ENCODE data around the gene JAZF1. TPM values are rescaled to one million over a fixed set of nuclear protein-coding genes. Genes with fewer than 3 reads are reported as not detected.

The JAZF1 gene
- total and polyA plus RNA-seq, 9 of the 15 experiments (the other 6 are each of a cell fraction or from before 2014, with no cell fraction given): 0.04 to 0.64 (median 0.11) TPM; not detected in 3

DNA sequence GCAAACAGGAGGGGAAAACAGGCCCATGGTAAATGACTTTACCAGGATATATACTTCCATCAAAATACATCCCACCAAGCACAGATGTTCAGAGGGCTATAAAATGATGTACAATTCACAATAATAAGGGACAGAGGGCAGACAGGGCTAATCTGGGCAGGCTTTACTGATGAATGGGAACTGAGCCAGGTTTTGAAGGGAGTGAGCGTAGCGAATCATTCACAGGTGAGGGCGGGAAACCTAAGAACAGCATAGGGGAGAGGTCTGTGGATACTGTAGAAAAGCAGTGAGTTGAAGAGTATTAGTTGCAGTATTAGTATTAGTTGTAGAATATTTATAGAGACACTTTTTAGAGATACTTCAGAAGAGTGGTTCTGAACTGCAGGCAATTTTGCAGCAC lies 180.8 kb downstream of the JAZF1 start:
- Histone ChIP-seq H3K36me3 (ENCODE audit: control insufficient read depth, insufficient read depth, low read length) (no peaks in the 10 kb centered on the region), H3K27ac (ENCODE audit: extremely low read depth, low read depth, low read length) (no peak overlapping the region), H4K20me1 (replicated peaks; ENCODE audit: control insufficient read depth, insufficient read depth, low read length) (no peaks in the 10 kb centered on the region), H3K4me1 (replicated peaks in 1 of 2; ENCODE audit: control insufficient read depth in 2 of 2, insufficient read depth in 2 of 2, low read length in 2 of 2) (no peaks in the 10 kb centered on the region), H3K9me3 (replicated peaks; ENCODE audit: control insufficient read depth, insufficient read depth, low read depth, low read length) (no peaks in the 10 kb centered on the region), H3K4me2 (ENCODE audit: insufficient read depth, low read length) (no peak overlapping the region), H2AFZ (ENCODE audit: low read depth, low read length) (no peak overlapping the region), H3K9me1 (ENCODE audit: control insufficient read depth, insufficient read depth, low read length) (no peaks in the 10 kb centered on the region), H3K27me3 (ENCODE audit: control insufficient read depth in 2 of 2, insufficient read depth in 2 of 2, low read length in 2 of 2) (peaks cover 5 to 13% of the 10 kb centered on the region in 2 experiments; a peak in 2 of 5 replicates), H3K4me3 (no peak overlapping the region), H3K9ac (ENCODE audit: insufficient read depth in 1 of 2, low read depth in 2 of 2, low read length in 2 of 2) (no peak overlapping the region), H3K79me2 (ENCODE audit: control insufficient read depth, insufficient read depth, low read length) (no peaks in the 10 kb centered on the region)
- ATAC-seq (no peak), FAIRE-seq (no peak), DNase-seq (ENCODE audit: extremely low read depth in 1 of 4, low spot score in 3 of 4) (no peak)
- intact Hi-C loops (cut with micrococcal nuclease) (no loop called here), in situ Hi-C loops (cut with MboI) (no loop called here)
- no peak for TF ChIP-seq E2F6 (IDR thresholded peaks at IDR 0.05; ENCODE audit: borderline replicate concordance in 1 of 2, extremely low read depth in 1 of 2, insufficient read depth in 1 of 2, insufficient read length in 1 of 2, low read depth in 1 of 2, low read length in 1 of 2, poor library complexity in 1 of 2, severe bottlenecking in 1 of 2)
- no peak for TF ChIP-seq RCOR1 (IDR thresholded peaks at IDR 0.05; ENCODE audit: borderline replicate concordance in 1 of 2, low read depth in 2 of 2, low read length in 2 of 2)
- CTCF ChIA-PET (ENCODE audit: low intra/inter-chr PET ratio): no interaction called here
- WGBS (ENCODE audit: insufficient coverage, low coverage, missing lambda C conversion rate): 0% methylated on average over 3 of the region's 3 CpGs
- POLR2A ChIA-PET: no interaction called here
- BruUV-seq (replicated peaks): no TSS peak

GRCh38 chr7:27998382-27998781 lies 182.2 kb downstream of the JAZF1 start:
- no peaks in the 10 kb centered on the region for H3K79me2 ChIP-seq (ENCODE audit: control insufficient read depth, insufficient read depth, low read length)
- no peaks in the 10 kb centered on the region for H3K36me3 ChIP-seq (ENCODE audit: control insufficient read depth, insufficient read depth, low read length)
- H4K20me1 ChIP-seq (replicated peaks; ENCODE audit: control insufficient read depth, insufficient read depth, low read length): no peaks in the 10 kb centered on the region
- H3K4me3 ChIP-seq: no peak overlapping the region
- no peak overlapping the region for H3K9ac ChIP-seq (ENCODE audit: insufficient read depth in 1 of 2, low read depth in 2 of 2, low read length in 2 of 2)
- DNase-seq (ENCODE audit: extremely low read depth in 1 of 4, low spot score in 3 of 4): no peak
- no peak overlapping the region for H3K4me2 ChIP-seq (ENCODE audit: insufficient read depth, low read length)
- H3K9me1 ChIP-seq (ENCODE audit: control insufficient read depth, insufficient read depth, low read length): no peaks in the 10 kb centered on the region
- ChIA-PET POLR2A (no interaction called here), CTCF (ENCODE audit: low intra/inter-chr PET ratio) (no interaction called here)
- H3K27ac ChIP-seq (ENCODE audit: extremely low read depth, low read depth, low read length): no peak overlapping the region
- FAIRE-seq: no peak
- no peak for TF ChIP-seq ELK1 (CRISPR knock-in tag; IDR thresholded peaks at IDR 0.05)
- no peak for TF ChIP-seq TCF3 (CRISPR knock-in tag; IDR thresholded peaks at IDR 0.05)
- no peak for TF ChIP-seq KAT7 (CRISPR knock-in tag; IDR thresholded peaks at IDR 0.05; ENCODE audit: borderline replicate concordance)
- WGBS (ENCODE audit: insufficient coverage, low coverage, missing lambda C conversion rate): 0% methylated on average over 2 of the region's 2 CpGs
- in situ Hi-C loops (cut with MboI) (no loop called here), intact Hi-C loops (cut with micrococcal nuclease) (no loop called here)
- H2AFZ ChIP-seq (ENCODE audit: low read depth, low read length): no peak overlapping the region
- ATAC-seq: no peak
- no peaks in the 10 kb centered on the region for H3K4me1 ChIP-seq (replicated peaks in 1 of 2; ENCODE audit: control insufficient read depth in 2 of 2, insufficient read depth in 2 of 2, low read length in 2 of 2)
- H3K9me3 ChIP-seq (replicated peaks; ENCODE audit: control insufficient read depth, insufficient read depth, low read depth, low read length): no peaks in the 10 kb centered on the region
- no TSS peak for BruUV-seq (replicated peaks)
- peaks cover 5 to 16% of the 10 kb centered on the region in 2 experiments; a peak in 2 of 5 replicates for H3K27me3 ChIP-seq (ENCODE audit: control insufficient read depth in 2 of 2, insufficient read depth in 2 of 2, low read length in 2 of 2)

Measured in K562 (cell line).